Body of pancreas (tissue), 4 donors: Measurements from ENCODE around the gene ERI2. TPM values are rescaled to one million over a fixed set of nuclear protein-coding genes. Genes with fewer than 3 reads are reported as not detected.

Experiments
- ATAC-seq: fragments of 150-250 bp; one replicate; pipeline ENCODE4 v1.9.1; 2016
- DNase-seq, 4 donors: peaks; one replicate each; pipeline ENCODE4 v3.0.0-alpha.2; 2019
- H3K27ac ChIP-seq, 4 donors: fragments of 200-600 bp; sonication (generic); 1 replicate in 3 of 4; 2 replicates in 1 of 4; pipeline versions ENCODE4 v1.5.1 to v1.6.1; 2016 to 2019; ENCODE audit warnings: mild to moderate bottlenecking in 1 of 4, mixed read lengths in 1 of 4, moderate library complexity in 1 of 4
- H3K27me3 ChIP-seq, 2 donors: fragments of 200-600 bp; sonication (generic); one replicate each; pipeline ENCODE4 v1.6.0; 2016; ENCODE audit warnings: mild to moderate bottlenecking in 1 of 2
- H3K36me3 ChIP-seq, 2 donors: fragments of 200-600 bp; sonication (generic); replicated peaks in 1 of 2; 2 replicates each; pipeline ENCODE4 v1.5.1; 2016; ENCODE audit warnings: low read depth in 2 of 2; ENCODE audit not compliant: insufficient read depth in 1 of 2
- H3K4me1 ChIP-seq: fragments of 200-600 bp; sonication (generic); one replicate; pipeline ENCODE4 v1.6.0; 2016
- H3K4me3 ChIP-seq, 2 donors: fragments of 200-600 bp; sonication (generic); 1 replicate in 1 of 2; 2 replicates in 1 of 2; pipeline ENCODE4 v1.5.1; 2016 to 2019
- H3K9me3 ChIP-seq, 3 donors: fragments of 200-600 bp; sonication (generic); 1 replicate in 2 of 3; 2 replicates in 1 of 3; pipeline ENCODE4 v1.5.1; 2016
- POLR2A ChIP-seq, 3 donors: fragments of 450-650 bp; IDR thresholded peaks; one replicate each; pipeline ENCODE4 v1.6.1; 2016; ENCODE audit warnings: antibody characterized with exemption in 3 of 3, mild to moderate bottlenecking in 2 of 3
- WGBS, 2 donors: methylation state at CpG; one replicate each; pipeline ENCODE4 v1.1.5; 2017; 5-methylcytosine and 5-hydroxymethylcytosine counted together
- intact Hi-C: fragments of 100-400 bp; cut with DNase I; formaldehyde crosslinking; loops from one replicate; pipeline ENCODE4 v1.15.1; 2023
- total RNA-seq, 2 donors: library from RNA; depleted of rRNA; stranded (reverse); fragments of >200 nt; gene quantifications; one replicate each; pipeline ENCODE4 v1.1.0, GENCODE V29; 2016
- TF ChIP-seq, protein P1 (sequence below), 7 experiments: fragments of 450-650 bp in 4 of 7; fragments of 200-600 bp in 3 of 7; sonication (generic) in 3 of 7; IDR thresholded peaks; one replicate each; pipeline ENCODE4 v1.5.1; 2016 to 2019; ENCODE audit warnings: antibody characterized with exemption in 7 of 7

The ERI2 gene
- total RNA-seq, 2 donors from 2014 or later: 13.2 to 16.3 TPM

GRCh38 chr16:20851601-20852000, 45.3 kb upstream of the ERI2 start:
- intact Hi-C loops: loop anchor here (10.0 kb wide), 1 partner anchor 53 kb away; the partner anchor contains the start of genes DCUN1D3 and LYRM1
- Histone ChIP-seq H3K4me3 (no peak overlapping the region), H3K36me3 (no peaks in the 10 kb centered on the region), H3K4me1 (peaks cover 20% of the 10 kb centered on the region), H3K27me3 (no peaks in the 10 kb centered on the region), H3K27ac (peak overlapping the region in 3 of 4 donors; percentile 29 to 72 (median 57)), H3K9me3 (no peaks in the 10 kb centered on the region)
- peak; percentile 53 to 76 (median 64) for DNase-seq
- TF ChIP-seq, protein P1, sequence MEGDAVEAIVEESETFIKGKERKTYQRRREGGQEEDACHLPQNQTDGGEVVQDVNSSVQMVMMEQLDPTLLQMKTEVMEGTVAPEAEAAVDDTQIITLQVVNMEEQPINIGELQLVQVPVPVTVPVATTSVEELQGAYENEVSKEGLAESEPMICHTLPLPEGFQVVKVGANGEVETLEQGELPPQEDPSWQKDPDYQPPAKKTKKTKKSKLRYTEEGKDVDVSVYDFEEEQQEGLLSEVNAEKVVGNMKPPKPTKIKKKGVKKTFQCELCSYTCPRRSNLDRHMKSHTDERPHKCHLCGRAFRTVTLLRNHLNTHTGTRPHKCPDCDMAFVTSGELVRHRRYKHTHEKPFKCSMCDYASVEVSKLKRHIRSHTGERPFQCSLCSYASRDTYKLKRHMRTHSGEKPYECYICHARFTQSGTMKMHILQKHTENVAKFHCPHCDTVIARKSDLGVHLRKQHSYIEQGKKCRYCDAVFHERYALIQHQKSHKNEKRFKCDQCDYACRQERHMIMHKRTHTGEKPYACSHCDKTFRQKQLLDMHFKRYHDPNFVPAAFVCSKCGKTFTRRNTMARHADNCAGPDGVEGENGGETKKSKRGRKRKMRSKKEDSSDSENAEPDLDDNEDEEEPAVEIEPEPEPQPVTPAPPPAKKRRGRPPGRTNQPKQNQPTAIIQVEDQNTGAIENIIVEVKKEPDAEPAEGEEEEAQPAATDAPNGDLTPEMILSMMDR (IDR thresholded peaks at IDR 0.05): peak in 1 of 7 experiments; percentile 6
- peak in 2 of 3 donors; percentile 22 to 41 for TF ChIP-seq POLR2A (IDR thresholded peaks at IDR 0.05)
- peak; percentile 84 for ATAC-seq
- WGBS, 2 donors: 32 to 36% methylated on average over 2 of the region's 2 CpGs

- intact Hi-C loops: loop anchor here (10.0 kb wide), 1 partner anchor 54 kb away; the partner anchor contains the start of genes DCUN1D3 and LYRM1
Observed at GRCh38 chr16:20850981-20851380, 44.7 kb upstream of the ERI2 start.

GRCh38 chr16:20849589-20850390, 43.5 kb upstream of the ERI2 start:
- intact Hi-C loops: loop anchor here (5.0 to 10.0 kb wide), 2 partner anchors 55 to 238 kb away; partner anchors contain the start of genes DCUN1D3 and LYRM1
- Histone ChIP-seq H3K9me3 (no peaks in the 10 kb centered on the region), H3K4me1 (peaks cover 20% of the 10 kb centered on the region), H3K27me3 (no peaks in the 10 kb centered on the region), H3K36me3 (no peaks in the 10 kb centered on the region), H3K4me3 (no peak overlapping the region), H3K27ac (peak overlapping the region in 3 of 4 donors; percentile 1 to 72 (median 24))
- 34 to 44% methylated on average over 6 of the region's 6 CpGs for WGBS, 2 donors
- peak; percentile 67 for ATAC-seq
- TF ChIP-seq, protein P1 (IDR thresholded peaks at IDR 0.05): peak; percentile 89 to 98 (median 95)
- TF ChIP-seq POLR2A (IDR thresholded peaks at IDR 0.05): no peak
- peak; percentile 64 to 77 (median 71) for DNase-seq

More at GRCh38 chr16:20850981-20851380, 44.7 kb upstream of the ERI2 start:
- Histone ChIP-seq H3K36me3 (no peaks in the 10 kb centered on the region), H3K4me3 (no peak overlapping the region), H3K27ac (peak overlapping the region in 3 of 4 donors; percentile 29 to 72 (median 57)), H3K4me1 (peaks cover 20% of the 10 kb centered on the region), H3K27me3 (no peaks in the 10 kb centered on the region), H3K9me3 (no peaks in the 10 kb centered on the region)
- TF ChIP-seq POLR2A (IDR thresholded peaks at IDR 0.05): no peak
- TF ChIP-seq, protein P1 (IDR thresholded peaks at IDR 0.05): no peak
- no peak for DNase-seq
- ATAC-seq: no peak
- 77 to 78% methylated on average over 3 of the region's 3 CpGs for WGBS, 2 donors

GRCh38 chr16:20847550-20847949, 41.3 kb upstream of the ERI2 start:
- Histone ChIP-seq H3K27ac (no peak overlapping the region), H3K36me3 (no peaks in the 10 kb centered on the region), H3K4me1 (peaks cover 20% of the 10 kb centered on the region), H3K4me3 (no peak overlapping the region), H3K27me3 (no peaks in the 10 kb centered on the region), H3K9me3 (no peaks in the 10 kb centered on the region)
- DNase-seq (no peak), ATAC-seq (no peak)
- TF ChIP-seq, protein P1 (IDR thresholded peaks at IDR 0.05): no peak
- no peak for TF ChIP-seq POLR2A (IDR thresholded peaks at IDR 0.05)
- intact Hi-C loops: loop anchor here (5.0 kb wide), 1 partner anchor 240 kb away; no protein-coding TSS in a partner anchor
- 89 to 91% methylated on average over 2 of the region's 2 CpGs for WGBS, 2 donors
